K562 (cell line): ENCODE results near the gene SLC12A1. TPM values are rescaled to one million over a fixed set of nuclear protein-coding genes. Genes with fewer than 3 reads are reported as not detected.

Experiments
- MITF ChIP-seq: IDR thresholded peaks from 2 replicates; pipeline ENCODE4 v1.6.1; 2014; ENCODE audit warnings: antibody characterized with exemption
- RBBP5 ChIP-seq: fragments of 200-600 bp; sonication (generic); IDR thresholded peaks from 2 replicates; pipeline ENCODE4 v1.6.1; 2012; ENCODE audit warnings: borderline replicate concordance, mild to moderate bottlenecking, low read length, control low read depth, inconsistent platforms; ENCODE audit not compliant: insufficient read depth, poor library complexity, severe bottlenecking
- RHOXF2B ChIP-seq: fragments of 250-450 bp; sonication (Bioruptor Pico); conservative IDR thresholded peaks from 2 replicates; pipeline ENCODE4 v1.5.1; 2021
- SAFB2 ChIP-seq: fragments of 200-400 bp; formaldehyde crosslinking; IDR thresholded peaks from 2 replicates; pipeline ENCODE4 v1.6.1; 2018; ENCODE audit warnings: borderline replicate concordance, low read length, low read depth, moderate library complexity; ENCODE audit not compliant: severe bottlenecking
- SNRNP70 ChIP-seq: fragments of 200-400 bp; formaldehyde crosslinking; optimal IDR thresholded peaks from 2 replicates; pipeline ENCODE3; 2017; ENCODE audit warnings: low read depth, low read length
- ZBTB12 ChIP-seq: fragments of 250-450 bp; sonication (Bioruptor Pico); IDR thresholded peaks from 2 replicates; pipeline ENCODE4 v1.4.0; 2020
- polyA plus RNA-seq, 8 experiments: library from polyadenylated mRNA; depleted of rRNA in 4 of 8; stranded (reverse) in 5 of 8; unstranded in 3 of 8; fragments of >200 nt; fragmentation: Nextera tagmentation in 2 of 8; fragmentation: Illumina TruSeq in 1 of 8; extraction: Ambion mirVana in 2 of 8; extraction: Trizol in 1 of 8; gene quantifications; 2 replicates each; pipeline versions ENCODE4 v1.2.1 to v1.2.3, GENCODE V29; 2011 to 2014; ENCODE audit warnings: inconsistent platforms in 1 of 8, missing spikeins in 1 of 8
- total RNA-seq, 7 experiments: library from RNA; depleted of rRNA in 6 of 7; stranded (reverse); fragments of >200 nt in 6 of 7; fragmentation: Illumina TruSeq in 2 of 7; extraction: Trizol in 2 of 7; gene quantifications; 2 replicates each; pipeline versions ENCODE4 v1.2.1 to v1.2.3, GENCODE V29; 2011 to 2021; ENCODE audit warnings: low replicate concordance in 1 of 7
- TF ChIP-seq, protein P1 (sequence below), 2 experiments: IDR thresholded peaks; 2 replicates each; pipeline ENCODE4 v1.6.1; 2011; ENCODE audit warnings: borderline replicate concordance in 1 of 2, control low read depth in 1 of 2, low read depth in 1 of 2, low read length in 1 of 2, mild to moderate bottlenecking in 1 of 2, mixed read lengths in 1 of 2, moderate library complexity in 1 of 2; ENCODE audit not compliant: insufficient read depth in 1 of 2, insufficient read length in 1 of 2, poor library complexity in 1 of 2, severe bottlenecking in 1 of 2; ENCODE audit errors: extremely low read depth in 1 of 2
- TF ChIP-seq, protein P2 (sequence below): sonication (generic); formaldehyde crosslinking; IDR thresholded peaks from 2 replicates; pipeline ENCODE4 v1.4.0; 2020; ENCODE audit warnings: mild to moderate bottlenecking, missing genetic modification reagents
- TF ChIP-seq, protein P3 (sequence below), 2 experiments: fragments of 450-650 bp in 1 of 2; sonication (generic) in 1 of 2; formaldehyde crosslinking; conservative IDR thresholded peaks; 2 replicates each; pipeline versions ENCODE4 v1.4.0 to v1.8.1; 2020 to 2022; ENCODE audit warnings: mild to moderate bottlenecking in 1 of 2, missing genetic modification reagents in 1 of 2

The SLC12A1 gene
- total and polyA plus RNA-seq, 9 of the 15 experiments (the other 6 are each of a cell fraction or from before 2014, with no cell fraction given), result not detected

GRCh38 chr15:48242015-48242414 is 35.9 kb downstream of the SLC12A1 start (continued):
- TF ChIP-seq, protein P1, sequence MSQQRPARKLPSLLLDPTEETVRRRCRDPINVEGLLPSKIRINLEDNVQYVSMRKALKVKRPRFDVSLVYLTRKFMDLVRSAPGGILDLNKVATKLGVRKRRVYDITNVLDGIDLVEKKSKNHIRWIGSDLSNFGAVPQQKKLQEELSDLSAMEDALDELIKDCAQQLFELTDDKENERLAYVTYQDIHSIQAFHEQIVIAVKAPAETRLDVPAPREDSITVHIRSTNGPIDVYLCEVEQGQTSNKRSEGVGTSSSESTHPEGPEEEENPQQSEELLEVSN (IDR thresholded peaks at IDR 0.05; ENCODE audit: borderline replicate concordance in 1 of 2, extremely low read depth in 1 of 2, insufficient read depth in 1 of 2, insufficient read length in 1 of 2, low read depth in 1 of 2, low read length in 1 of 2, poor library complexity in 1 of 2, severe bottlenecking in 1 of 2), result no peak
- TF ChIP-seq MITF (no peak), RBBP5 (no peak), RHOXF2B (CRISPR knock-in tag) (no peak), SNRNP70 (no peak), ZBTB12 (no peak), SAFB2 (no peak)
- TF ChIP-seq, protein P2, sequence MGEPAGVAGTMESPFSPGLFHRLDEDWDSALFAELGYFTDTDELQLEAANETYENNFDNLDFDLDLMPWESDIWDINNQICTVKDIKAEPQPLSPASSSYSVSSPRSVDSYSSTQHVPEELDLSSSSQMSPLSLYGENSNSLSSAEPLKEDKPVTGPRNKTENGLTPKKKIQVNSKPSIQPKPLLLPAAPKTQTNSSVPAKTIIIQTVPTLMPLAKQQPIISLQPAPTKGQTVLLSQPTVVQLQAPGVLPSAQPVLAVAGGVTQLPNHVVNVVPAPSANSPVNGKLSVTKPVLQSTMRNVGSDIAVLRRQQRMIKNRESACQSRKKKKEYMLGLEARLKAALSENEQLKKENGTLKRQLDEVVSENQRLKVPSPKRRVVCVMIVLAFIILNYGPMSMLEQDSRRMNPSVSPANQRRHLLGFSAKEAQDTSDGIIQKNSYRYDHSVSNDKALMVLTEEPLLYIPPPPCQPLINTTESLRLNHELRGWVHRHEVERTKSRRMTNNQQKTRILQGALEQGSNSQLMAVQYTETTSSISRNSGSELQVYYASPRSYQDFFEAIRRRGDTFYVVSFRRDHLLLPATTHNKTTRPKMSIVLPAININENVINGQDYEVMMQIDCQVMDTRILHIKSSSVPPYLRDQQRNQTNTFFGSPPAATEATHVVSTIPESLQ (CRISPR knock-in tag), result no peak
- TF ChIP-seq, protein P3, sequence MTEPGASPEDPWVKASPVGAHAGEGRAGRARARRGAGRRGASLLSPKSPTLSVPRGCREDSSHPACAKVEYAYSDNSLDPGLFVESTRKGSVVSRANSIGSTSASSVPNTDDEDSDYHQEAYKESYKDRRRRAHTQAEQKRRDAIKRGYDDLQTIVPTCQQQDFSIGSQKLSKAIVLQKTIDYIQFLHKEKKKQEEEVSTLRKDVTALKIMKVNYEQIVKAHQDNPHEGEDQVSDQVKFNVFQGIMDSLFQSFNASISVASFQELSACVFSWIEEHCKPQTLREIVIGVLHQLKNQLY (CRISPR knock-in tag; conservative IDR thresholded peaks at IDR 0.05), result no peak
